ENCODE measurements around the gene RIT2.

The RIT2 gene

GRCh38 chr18:42921226-42921737, 194.2 kb downstream of the RIT2 start:
- DNase-seq: no peak

DNA sequence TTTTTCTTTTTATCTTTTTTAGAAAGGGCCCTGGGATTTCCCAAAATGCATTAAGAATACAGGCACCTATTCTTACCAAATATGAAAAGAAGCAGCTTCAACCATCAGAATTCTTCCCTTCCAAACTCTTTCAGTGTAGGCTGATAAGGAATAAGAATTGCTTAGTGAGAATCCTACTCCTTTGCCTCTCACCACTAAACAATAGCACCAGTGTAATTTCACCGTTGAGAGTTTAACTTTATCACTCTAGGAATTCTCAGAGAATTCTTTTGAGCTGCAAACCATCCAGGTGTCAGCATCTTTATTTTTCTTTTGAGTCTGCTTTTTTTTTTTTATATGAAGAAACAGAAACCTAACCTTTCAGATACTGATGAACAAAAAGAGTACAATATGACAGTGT, 194.9 kb downstream of the RIT2 start:
- DNase-seq: no peak

- peak; percentile 38 for DNase-seq
These were observed 200.2 kb downstream of the RIT2 start for GRCh38 chr18:42915299-42915698.

DNA sequence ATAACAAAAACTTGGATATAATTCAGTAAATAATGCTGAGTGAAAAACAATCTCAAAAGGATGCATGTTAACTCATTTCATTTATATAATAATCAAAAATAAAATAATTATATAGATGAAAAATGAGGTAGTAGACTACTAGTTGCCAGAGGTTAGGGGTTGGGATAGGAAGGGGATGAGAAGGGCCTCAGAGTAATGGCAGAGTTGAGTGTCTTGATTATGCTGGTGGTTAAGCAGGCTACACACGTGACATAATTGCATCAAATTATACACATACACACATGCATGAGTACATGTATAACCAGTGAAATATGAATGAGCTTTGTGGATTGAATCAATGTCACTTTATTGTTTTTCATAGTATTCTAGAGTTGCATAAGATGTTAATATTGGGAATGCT, 201.0 kb downstream of the RIT2 start:
- DNase-seq: no peak

GRCh38 chr18:42909095-42909494, 206.4 kb downstream of the RIT2 start:
- DNase-seq: no peak

GRCh38 chr18:42906761-42907160, 208.7 kb downstream of the RIT2 start:
- no peak for DNase-seq

DNA sequence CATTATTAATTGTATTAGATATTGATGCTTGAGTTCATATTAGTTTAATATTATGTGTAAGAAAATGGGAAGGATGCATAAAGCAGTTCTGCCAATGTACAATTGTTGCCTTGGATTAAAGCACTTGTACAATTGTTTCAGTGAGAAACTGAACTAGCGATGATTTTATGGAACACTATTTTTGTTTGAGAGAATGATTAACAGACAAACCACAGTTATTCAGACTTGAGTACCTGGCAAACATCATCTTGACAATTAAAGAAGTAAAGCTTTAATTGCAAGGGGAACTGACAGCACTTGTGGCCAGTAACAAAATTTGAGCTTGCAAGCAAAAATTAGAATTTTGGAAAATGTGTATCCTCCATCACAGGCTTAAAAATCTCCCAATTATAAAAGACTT, 214.3 kb downstream of the RIT2 start:
- DNase-seq: no peak

- DNase-seq: no peak
These were observed 221.5 kb downstream of the RIT2 start for GRCh38 chr18:42893977-42894376.

- no peak for DNase-seq
These were observed 223.3 kb downstream of the RIT2 start for GRCh38 chr18:42892181-42892580.

DNA sequence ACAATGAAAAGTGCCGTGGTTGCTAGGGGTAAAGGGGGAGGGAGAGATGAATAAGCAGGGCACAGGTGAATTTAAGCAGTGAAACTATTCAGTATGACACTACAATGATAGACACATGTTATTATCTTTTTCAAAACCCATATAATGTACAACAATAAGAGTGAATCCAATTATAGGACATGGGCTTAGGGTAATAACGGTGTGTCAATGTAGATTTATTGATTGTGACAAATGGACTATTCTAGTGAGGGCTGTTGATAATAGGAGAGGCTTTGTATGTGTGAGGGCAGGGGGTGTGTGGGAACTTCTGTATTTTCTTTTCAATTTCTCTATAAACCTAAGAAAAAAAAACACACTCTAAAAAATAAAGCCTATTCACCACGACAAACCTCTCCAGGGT, 223.8 kb downstream of the RIT2 start:
- no peak for DNase-seq

DNA sequence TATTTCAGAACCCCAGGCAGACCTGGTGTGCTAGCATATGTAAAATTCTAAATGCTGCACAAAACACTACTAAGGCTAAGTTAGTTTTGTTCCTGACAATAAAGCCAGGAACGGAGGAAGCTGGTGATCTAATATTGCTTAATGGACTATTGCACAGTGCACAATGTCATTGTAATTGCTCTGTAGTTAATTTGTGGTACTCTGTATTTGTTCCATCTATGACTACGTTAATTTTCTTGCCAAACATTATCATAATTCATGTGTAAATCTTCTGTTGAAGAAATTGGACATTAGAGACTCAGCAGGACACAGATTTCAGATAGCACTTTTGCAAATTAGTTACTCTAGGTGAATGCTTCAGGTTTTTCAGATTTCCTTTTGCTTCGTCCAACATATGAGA, 232.3 kb downstream of the RIT2 start:
- no peak for DNase-seq

GRCh38 chr18:42882122-42882521, 233.4 kb downstream of the RIT2 start:
- DNase-seq: no peak

DNA sequence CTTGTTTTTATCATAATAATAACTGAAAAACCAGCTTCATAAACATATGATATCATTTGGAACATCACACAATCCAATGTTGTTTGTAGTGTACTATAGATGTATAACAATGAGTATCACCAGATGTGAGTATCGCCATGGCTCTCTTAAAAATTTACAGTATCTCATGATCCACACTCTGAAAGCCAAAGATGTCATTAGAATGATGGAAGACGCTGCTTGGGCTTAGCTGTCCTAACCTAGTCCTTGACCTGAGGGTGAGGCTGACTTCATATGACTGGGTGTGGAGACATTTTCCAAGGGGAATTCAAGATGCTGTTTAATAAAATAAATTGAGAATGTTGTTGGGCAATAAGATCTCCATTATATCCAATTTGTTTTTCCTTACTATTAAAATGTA, 242.6 kb downstream of the RIT2 start:
- no peak for DNase-seq

GRCh38 chr18:42864876-42865275, 250.6 kb downstream of the RIT2 start:
- no peak for DNase-seq

DNA sequence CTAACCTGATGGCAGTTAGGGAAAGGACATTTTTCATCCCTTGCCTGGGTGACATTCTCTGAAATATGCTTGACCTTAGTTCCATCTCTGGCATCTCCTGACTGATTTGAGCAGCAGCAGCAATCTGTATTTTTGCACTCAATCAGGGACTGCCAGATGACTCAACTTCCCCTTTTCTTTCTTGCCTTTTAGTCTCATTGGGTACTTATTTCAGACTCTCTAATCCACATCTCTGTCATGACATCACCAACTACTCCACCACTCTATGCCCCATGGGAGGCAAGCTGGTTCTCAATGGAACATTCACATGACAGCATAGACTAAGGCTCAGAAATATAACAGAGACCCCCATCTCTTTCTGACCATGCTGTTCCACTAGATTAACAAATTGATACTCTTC, 254.2 kb downstream of the RIT2 start:
- no peak for DNase-seq

DNA sequence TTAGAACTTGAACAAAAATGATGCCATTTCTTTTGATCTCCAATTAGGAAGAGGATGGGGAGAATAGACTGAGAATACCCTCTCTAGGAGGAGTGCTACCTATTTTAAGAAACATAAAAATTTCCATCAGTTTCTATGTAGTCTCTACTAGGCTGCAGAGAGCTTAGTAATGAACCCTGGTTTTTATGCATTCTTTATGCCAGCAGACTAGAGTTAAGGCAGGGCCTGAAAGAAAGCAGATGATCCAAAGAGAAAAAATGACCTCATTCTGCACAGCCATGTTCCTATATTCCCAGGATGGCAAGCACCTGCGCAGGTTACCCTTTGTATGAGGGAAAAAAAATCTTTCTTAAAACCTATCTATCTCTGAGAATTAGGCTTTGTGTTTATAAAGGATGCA, 254.9 kb downstream of the RIT2 start:
- no peak for DNase-seq

GRCh38 chr18:42860011-42860410, 255.5 kb downstream of the RIT2 start:
- no peak for DNase-seq

DNA sequence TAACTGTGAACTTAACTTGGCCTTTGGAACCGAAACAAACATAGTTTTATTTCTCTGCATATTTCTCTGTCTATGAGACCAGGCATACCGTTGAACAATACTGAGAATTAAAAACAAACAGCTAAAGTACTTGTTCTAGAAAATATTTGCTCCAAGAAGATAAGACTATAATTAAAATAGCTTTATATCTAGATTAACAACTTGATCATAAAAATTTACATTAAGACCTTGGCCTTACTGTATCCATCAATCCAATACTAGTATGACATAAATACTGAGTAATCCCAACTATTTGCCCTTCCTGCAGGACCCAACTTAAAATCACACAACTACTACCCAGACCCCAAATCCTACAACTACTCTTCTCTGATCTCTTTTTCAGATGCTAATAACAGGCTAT, 260.9 kb downstream of the RIT2 start:
- DNase-seq: no peak

DNA sequence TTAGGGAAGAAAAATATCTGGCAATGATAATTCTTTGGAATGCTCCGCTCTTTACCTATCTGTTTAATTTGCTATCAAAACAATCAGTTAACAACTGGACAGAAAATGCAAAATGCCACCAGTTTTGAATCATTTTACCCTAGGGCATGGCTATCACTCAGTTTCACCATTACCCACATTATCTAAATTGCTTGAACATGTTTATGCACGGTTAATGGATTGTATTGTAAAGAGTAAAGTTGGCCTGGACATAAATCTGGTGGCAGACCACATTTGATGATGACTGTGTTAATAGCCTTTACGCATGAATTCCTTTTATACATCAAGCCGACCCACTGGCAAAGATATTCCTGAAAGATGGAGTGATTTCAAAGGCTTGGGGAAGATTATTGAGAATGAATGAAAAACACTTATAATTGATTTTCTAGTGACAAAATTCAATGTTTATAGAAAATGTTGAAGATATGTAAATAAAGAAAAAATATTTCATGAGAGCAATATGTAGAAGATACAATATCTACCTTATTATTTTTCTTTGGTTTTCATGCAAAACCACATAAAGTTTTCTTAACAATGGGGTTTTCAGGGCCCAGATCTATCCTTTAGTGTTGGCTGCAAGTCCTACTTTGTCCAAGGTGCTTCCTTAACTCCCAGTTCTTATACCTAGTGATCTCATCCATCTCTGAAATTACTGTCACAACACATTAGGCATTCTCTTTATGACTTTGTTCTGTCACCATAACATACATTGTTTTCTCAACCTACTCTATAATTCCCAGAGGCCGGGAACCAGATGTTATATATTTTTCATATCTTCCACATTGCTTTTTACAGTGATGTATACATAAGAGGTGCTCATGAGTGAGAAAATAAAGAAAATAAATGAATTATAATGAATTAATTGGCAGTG, 265.1 kb downstream of the RIT2 start:
- DNase-seq: peak; percentile 27

- DNase-seq: no peak
These were observed 276.1 kb downstream of the RIT2 start for GRCh38 chr18:42839408-42839807.

DNA sequence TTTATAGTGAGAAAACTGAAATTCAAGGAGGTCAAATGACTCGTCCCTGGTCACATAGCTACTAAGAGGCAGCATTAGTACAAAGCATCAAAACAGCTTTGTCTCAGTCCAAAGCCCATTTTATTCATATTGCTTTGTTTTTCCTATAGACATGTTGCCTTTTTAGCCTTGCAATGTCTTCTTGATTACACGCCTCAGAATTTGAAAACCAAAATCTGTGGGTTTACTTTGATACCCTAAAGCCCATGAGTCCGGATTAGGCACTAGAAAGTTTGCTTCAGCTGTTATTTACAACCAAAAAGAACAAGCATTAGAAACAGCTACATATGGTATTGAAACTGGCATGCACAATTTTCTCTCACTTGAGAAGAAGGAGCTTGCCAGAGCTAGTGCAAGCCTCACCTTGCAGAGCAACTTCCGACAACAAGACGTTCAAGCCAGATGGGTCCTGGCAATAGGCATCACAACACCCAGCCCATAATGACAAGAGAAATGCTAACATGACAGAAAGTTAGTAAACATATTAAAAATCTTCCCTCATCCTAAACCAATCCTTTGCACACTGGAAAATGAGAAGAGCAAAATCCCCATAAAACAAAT, 276.8 kb downstream of the RIT2 start:
- no peak for DNase-seq

DNA sequence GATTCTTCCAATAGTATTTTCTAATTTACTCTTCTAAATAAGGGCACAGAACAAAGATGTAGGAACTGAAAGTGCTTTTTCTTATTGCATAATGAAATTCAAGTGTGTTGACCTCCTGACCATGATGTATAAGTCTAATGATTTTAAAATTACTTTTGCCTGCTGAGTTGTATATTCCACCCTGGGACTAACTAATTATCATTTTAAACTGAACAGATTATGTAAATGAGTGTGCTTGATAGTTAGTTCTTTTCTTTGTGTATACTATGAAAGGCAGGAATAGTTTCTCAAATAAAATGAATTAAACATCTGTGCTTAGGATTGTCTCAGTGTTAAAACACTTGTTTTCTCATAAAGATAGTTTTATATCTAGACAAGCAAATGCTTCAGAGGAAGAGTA, 284.5 kb downstream of the RIT2 start:
- no peak for DNase-seq

- DNase-seq: no peak
These were observed 286.6 kb downstream of the RIT2 start for GRCh38 chr18:42828881-42829280.

GRCh38 chr18:42824178-42824577, 291.3 kb downstream of the RIT2 start:
- DNase-seq: no peak

All from NCI-H187 treated with DMSO at 0.1 percent for 48 hours (cell line).